Measurements from ENCODE around the gene HCK.
"Not testable (repeated sequence)": the region's sequence is repeated elsewhere in the genome, so short reads cannot be mapped to it uniquely, and the experiment has no call there.

Gene HCK

DNA sequence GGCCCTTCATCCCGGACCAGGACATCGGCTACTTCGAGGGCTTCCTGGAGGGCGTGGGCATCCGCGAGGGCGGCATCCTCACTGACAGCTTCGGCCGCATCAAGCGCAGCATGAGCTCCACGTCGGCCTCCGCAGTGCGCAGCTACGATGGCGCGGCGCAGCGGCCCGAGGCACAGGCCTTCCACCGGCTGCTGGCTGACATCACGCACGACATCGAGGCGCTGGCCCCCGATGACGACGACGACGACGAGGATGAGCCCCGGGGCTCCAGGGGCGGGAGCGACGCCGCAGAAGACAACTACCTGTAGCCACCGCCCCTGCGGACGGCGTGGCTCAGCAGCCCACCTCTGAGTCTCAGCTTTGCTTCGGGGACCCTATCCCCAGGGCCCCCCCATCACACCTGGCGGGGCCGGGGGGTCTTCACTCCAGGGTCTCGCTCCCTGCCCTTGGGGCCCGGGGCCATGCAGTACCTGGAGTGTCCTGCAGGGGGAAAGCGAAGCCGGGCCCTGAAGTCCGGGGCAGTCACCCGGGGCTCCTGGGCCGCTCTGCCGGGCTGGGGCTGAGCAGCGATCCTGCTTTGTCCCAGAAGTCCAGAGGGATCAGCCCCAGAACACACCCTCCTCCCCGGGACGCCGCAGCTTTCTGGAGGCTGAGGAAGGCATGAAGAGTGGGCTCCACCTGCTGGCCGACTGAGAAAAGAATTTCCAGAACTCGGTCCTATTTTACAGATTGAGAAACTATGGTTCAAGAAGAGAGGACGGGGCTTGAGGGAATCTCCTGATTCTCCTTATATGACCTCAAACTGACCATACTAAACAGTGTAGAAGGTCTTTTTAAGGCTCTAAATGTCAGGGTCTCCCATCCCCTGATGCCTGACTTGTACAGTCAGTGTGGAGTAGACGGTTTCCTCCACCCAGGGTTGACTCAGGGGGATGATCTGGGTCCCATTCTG, 20.8 kb upstream of the HCK start:
- peak; percentile 38 for DNase-seq

DNA sequence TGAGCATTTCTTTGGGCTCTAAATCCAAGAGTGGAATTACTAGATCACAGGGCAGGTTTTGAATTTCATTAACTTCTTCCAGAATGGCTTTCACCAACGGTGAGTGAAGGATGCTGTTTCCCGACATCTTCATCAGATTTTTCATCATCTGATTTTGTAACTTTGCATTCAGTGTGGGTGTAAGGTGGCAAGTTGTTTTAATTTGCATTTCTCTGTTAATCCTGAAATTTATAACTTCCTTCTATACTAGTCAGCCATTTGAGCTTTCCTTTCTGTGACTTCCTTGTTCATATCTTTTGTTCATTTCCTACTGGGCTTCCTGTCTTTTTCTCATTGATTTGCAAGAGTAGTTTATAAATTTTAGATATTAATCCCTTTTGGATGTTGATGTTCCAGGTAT, 18.7 kb upstream of the HCK start:
- DNase-seq = no peak

DNA sequence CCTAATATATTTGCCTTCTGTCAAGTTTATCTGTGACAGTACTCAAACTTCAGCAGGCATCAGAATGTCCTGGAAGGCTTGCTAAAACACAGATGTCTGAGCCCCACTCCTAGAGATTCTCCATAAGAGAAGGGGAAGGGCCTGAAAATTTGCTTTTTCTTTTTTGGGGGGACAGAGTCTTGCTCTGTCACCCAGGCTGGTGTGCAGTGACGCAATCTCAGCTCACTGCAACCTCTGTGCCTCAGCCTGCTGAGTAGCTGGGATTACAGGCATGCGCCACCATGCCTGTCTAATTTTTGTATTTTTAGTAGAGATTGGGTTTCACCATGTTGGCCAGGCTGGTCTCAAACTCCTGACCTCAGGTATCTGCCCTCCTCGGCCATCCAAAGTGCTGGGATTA, 18.3 kb upstream of the HCK start:
- DNase-seq = not testable (repeated sequence)

DNA sequence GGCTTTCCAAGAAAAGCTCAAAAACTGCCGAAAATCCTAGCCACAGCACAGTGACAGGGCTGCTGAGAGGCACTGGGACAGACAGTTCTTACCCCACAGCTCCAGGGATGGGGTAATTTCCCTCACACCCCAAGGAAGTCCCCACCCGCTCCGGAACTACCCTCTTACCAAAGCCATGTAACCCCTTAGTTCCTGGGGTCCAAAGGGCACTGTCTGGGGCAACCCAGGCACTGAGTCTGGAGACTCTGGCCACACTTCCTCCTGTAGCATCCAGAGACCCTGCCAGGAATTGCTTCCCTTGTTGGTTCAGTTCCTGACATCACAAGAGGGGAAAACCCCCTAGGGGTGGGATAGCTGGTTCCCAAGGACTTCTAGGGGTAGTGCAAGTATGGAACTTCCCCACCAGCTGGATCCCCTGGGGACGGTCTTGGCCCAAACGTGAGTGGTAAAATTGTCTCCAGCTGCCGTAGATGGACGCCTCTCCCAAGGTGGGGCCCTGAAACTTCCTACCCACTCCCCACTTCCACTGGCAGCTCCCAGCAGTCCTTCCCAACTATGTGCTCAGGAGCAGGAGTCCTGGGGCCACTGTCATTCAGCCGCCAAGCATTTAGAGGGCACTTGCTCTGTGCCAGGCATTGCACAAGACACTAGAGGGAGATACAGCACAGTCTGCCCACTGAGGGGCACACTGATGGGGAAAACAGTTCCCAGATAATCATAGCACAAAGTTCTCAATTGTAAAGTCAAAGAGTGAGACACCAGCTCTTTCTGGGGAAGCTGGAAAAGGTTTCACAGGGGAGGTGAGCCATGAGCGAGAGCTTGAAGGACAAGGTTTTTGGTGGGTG, 17.2 kb upstream of the HCK start:
- DNase-seq = no peak

DNA sequence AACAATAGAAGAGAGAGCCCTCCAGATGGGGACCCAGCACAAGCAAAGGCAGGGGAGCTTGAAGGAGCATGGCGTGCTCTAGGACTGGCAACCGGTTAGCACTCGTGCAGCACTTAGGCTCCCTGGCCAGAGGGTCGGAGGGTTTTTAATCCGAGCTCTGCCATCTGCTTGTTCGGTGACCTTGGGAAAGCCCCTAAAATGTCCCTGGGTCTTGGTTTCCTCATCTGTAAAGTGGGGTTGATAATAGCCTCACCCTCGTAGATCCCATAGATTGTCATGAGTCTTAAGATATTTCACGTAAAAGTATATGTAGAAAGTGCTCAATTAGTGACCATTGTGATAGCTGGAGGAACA, 16.6 kb upstream of the HCK start:
- DNase-seq = no peak

DNA sequence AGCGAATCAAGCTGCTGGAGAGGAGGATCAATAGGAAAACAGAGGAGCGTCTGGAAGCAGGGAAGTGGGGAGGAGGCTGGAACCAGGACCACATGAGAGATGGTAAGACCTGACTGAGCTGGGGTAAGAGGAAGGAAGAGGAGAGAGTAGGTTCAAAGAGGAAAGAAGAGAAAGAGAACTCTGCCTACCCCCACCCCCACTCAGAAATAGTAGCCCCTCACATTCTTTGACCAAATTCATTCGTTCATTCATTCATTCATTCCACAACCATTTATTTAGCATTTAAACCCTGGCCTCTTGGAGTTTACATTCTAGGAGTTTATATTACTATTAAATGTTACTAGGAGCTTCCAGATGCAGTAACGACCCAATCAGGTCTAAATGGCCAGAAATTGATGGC, 15.8 kb upstream of the HCK start:
- DNase-seq = no peak

DNA sequence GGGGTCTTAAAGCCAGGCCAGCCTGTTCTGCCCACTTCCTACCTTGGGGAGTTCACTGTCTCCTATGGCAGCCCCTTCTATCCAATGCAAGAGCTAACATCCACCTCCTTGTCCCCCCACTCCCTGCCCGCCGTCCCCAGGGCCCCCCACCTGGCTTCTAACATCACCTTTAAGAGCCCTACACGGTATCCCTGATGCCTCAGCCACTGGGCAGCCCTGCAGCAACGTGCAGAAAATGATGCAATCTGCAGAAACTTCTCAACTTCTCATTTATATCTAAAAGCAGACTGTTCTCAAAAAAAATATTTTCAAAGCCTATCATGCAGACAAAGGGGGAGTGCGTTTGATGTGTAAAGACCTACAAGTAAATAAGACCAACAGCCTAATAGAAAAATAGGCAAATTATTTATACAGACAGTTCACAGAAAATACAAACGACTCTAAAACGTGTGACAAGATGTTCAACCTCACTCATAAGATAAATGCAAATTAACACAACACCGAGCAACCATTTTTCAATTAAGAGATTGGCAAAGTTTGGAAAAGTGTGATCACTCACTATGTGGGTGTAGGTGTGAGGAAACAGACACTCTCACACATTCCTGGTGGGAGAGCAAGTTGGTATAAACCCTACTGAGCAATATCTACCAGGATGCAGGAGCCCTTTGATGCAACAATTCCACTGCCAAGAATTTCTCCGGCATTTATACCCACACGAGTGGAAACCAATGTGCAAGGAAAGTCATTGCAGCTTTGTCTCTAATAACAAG, 15.1 kb upstream of the HCK start:
- DNase-seq = no peak

DNA sequence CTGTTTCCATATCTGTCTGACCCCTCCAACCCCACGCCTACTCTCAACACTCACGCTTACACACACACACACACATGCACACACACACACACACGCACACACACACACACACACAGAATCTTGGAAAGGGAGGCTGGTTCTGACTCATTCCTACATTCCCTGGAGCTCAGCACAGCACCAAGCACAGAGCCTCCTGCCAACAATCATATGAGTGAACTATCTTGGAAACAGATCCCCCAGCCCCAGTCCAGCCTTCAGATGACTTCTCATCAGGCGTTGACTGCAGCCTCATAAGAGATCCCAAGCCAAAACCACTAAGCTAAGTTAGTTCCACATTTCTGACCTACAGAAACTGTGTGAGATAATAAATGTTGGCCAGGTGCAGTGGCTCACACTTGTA, 14.1 kb upstream of the HCK start:
- DNase-seq = no peak

DNA sequence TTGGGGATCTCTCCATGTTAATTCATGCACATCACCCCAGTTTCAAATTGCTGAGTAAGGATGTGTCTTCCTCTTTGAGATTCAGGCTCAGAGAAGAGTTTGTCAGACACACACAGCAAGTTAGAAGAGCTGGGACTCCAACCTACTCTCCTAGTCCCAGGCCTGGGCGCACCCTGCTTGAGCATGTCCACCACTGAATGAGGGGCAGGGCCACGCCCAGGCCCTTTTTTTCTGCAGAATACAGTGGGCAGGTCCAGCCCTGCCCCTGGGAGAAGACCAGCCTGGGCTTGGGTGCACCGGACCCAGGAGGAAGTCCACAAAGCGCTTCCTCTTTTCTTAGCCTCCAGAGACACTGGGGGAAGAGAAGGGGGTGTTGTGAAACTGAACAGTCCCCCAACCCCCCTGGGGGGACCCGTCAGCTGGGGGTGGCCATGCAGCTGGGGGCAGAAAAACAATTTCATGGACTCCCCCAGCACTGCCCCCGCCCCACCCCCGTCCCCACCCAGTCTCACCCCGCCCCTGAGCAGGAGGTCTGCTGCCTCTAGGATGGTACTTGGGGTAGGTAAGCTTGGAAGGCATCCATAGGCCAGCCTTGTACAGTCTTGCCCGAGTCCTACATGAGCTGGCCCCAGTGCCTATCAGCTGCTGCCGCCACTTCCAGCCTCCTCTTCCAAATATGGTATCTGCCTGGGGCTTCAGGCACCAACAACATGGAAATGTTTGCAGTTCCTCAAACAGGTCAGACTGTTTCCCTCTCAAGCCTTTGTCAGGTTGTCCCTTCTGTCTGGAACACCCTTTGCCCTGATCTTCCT, 11.7 kb upstream of the HCK start:
- DNase-seq = no peak

DNA sequence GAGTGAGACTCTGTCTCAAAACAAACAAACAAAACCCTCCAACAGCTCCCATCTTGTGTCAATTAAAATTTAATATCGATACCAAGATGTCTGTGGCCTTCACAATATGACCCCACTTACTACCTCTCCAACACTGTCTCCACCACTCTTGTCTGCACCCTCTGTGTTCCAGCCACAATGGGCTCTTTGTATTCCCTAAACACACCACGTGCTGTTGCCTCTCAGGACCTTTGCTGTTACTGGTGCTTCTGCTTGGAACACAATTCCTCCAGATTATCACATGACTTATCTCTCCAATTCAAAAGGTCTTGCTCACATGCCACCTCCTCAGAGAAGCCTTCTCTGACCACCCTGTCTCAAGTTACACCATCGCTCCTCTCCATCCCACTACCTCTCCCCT, 6.0 kb upstream of the HCK start:
- DNase-seq = no peak

DNA sequence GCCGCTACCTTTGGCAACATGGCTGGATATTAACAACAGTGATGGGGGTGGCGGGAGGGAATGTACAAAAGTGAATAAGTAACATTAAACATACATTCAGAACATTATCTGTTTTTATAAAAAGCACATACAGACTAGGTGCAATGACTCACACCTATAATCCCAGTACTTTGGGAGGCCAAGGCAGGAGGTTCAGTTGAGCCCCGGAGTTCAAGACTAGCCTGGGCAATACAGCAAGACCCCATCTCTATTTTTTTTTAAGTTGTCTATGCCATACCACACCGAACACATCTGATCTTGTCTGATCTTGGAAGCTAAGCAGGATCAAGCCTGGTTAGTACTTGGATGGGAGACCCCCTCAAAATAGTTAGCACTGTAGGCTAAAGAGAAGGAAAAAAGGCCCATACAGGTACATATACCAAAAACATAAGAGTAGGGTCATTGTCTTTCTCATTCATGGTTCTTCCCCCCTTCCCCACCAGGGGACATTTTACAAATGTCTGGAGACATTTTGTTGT, 1.7 kb upstream of the HCK start:
- no peak for DNase-seq

DNA sequence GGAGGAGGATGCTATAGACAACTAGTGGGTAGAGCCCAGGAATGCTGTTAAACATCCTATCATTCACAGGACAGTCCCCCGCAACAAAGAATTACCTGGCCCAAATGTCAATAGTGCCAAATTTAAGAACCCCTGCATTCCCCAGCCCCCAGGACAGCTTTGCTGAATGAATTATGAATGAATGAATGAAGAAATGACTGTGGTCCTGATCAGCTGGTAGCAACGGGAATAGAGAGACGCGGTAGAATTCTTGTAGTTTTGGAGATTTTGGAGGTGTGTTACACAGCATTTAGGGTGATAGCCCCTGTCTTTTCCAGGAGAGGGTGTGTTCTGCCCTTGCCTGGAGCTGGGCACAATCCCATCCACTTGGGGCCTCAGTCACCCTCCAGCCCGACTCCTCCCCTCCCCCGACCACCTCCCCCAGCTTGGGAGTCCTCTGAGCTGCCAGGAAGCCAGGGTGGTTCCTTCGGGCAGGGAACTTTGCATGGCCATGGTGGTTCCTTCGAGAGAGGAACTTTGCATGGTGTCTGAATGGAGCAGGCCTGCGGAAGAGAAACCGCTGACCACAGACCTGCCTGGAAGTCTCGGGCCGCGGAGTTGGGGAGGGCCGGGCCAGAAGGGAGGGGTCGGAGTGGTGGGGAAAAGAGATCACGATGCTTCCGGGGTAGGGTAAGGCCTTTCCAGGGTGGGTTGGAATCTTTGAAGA, 1.0 kb upstream of the HCK start:
- DNase-seq = no peak

DNA sequence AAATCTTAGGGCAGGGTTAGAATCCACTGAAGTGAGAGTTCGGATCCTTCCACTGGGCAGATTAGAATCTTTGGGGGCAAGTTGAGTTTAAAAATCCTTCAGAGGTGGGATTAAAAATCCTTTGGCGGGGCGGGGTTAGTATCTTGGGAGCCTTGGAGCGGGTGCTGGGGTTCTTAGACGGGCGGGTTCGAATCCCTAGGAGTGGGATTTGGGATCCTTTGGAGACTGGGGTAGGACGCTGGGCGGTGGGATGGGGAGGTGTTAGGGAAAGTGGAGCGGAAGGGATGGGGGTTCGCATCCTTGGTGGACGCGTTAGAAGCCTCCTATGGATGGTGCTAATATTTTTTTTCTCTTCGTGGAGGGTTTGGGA, 337 bp upstream of the HCK start:
- no peak for DNase-seq

DNA sequence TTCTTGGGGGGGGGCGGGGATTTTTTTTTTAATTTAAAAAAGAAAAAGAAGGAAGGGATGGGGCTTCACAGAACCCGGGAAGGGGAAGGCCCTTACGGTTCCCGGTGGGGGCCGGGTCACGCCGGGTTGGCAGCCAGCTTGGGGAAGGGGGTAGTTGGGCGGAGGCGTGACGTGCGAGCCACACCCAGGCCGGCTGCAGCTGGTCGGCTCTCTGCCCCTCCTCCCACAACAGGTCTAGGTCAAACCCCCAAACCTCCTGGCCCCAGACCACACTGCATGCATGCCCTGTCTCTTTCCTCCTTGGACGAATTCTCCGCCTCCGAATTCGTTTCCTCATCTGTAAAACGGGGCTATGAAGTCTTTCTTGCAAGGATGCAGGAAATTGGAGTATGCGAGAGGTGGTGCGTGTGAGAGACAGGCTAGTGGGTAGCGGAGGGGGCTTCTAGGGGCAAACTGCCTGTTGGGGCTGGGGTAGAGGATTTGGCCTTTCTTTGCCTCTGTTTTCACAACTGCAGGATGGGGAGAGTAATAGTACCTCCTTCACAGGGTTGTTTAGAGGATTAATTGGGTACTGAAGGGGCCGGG, 828 bp downstream of the HCK start:
- DNase-seq = no peak

DNA sequence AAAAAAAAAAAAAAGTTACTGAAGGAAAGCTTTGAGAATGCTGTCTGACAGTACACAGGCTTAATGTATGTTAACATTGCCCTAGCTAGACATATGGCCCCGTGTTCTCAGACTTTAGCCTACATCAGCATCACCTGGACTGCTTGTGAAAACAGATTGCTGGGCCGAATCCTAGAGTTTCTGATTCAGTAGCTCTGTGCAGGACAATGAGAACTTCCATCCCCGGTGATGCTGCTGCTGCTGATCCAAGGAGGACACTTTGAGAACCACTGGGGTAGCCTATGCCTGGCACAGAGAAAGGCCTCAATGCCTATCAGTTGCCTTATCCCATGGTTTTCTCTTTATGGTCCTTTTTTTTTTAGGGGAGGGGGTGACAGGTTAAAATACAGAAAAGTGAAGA, 1.6 kb downstream of the HCK start:
- no peak for DNase-seq

DNA sequence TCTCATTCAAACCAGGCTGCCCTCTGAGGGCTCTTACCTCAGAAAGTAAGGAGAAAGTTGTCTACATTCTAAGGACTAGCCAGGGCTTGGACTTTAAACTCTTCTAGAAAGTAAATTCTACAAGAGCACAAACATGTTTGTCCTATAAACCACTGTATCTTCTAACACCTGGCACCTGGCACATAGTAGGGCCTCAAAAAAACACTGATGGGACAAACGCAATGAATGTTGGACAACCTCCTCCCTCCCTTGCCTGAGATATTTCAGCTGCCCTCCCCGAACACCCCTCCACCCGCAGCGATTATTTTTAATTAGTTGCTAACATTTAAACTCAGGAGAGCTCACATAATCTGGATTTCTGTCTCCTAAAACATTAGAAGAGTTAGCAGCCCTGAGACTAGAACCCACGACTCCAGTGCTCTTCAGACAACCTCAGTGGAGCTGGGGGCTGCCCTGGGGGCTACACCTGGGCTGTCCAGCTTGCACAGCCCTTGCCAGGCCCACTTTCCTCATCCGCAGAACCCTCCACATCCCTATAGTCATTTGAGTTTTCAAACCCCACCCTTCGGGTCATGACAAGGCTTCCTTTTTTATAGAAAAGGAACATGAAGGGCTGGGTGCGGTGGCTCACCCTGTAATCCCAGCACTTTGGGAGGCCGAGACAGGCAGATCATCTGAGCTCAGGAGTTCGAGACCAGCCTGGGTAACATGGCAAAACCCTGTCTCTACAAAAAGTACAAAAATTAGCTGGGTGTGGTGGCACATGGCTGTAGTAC, 4.9 kb downstream of the HCK start:
- DNase-seq = no peak

DNA sequence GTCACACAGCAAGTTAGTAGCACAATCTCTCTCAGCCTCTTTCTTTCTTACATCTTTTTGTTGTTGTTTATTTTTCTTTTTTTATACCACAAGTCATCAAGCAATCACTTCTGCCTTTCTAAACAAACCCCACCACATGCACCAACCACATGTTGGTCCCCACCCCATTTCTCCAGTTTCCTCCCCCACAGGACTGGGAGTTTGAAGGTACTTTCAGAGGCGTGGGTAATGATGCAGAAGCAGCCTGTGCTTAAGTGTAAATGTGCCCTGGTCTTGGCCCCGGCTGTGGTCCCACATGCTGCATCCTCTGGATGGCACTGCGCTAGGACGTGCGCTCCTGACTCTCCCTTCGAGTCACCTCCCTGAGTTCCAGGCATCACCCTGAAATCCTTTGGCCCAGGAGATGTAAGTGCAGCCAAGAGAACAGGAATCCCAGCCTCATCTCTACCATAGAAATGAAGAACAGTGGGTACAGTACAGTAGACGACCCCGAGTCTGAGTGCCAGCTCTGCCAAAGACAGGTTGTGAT, 5.7 kb downstream of the HCK start:
- DNase-seq = no peak

DNA sequence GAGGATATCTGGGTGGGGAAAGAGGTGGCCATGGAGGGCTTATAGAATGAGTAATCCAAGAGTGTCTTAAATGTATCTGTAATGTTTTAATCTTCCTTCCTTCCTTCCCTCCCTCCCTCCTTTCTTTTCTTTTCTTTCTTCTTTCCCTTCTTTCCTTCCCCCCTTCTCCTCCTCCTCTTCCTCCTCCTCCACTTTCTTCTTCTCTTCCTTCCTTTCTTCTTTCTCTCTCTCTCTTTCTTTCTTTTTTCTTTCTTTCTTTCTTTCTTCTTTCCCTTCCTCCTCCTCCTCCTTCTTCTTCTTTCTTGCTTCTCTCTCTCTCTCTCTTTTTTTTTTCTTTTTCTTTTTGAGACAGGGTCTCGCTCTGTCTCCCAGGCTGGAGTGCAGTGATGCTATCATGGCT, 7.1 kb downstream of the HCK start:
- no peak for DNase-seq

DNA sequence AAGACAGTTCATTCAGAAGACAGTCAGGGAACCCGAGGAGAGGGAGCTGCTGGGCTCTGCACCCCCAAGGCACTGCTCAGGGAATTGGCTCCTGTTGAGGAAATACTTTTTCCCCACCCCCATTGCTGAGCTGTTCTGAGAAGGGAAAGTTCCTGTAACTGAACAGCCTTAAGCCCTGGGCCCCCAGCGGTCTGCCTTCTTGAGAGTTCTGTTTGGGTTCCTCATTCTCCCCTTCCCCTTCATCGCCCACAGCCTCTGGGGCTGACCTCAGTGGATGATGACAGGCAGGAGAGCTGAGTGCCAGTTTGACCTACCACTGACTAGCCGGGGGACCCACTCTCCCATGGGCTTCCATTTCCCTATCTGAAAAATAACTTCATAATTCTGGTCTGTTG, 10.7 kb downstream of the HCK start:
- no peak for DNase-seq

DNA sequence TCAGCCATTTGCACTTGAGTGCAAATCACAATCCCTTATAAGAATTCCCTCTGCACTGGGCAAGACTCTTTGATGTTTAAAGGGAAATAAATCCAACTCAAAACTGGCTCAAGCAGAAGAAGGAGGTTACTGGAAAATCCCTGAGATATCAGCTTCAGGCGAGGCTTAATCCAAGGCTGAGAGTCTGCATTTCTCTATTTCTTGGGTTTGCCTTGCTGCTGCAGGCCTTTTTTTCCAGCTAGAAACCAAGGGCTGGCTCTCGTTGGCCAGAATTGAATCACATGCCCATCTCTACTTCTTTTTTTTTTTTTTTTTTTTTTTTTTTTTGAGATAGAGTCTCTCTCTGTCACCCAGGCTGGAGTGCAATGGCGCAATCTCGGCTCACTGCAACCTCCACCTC, 11.7 kb downstream of the HCK start:
- no peak for DNase-seq
